Measurements from ENCODE around the gene CCDC134.

CCDC134 gene

GRCh38 chr22:41800348-41801146 lies at the start of gene CCDC134:
CCDC134 (plus strand) TSS chr22:41800679; CDS start chr22:41808891, 8,212 bp downstream.
- peak within 1 kb of the TSS; percentile 96 for H3K4me3 ChIP-seq (ENCODE audit: low read depth, low read length)
- no peak for TF ChIP-seq CTCF (IDR thresholded peaks at IDR 0.05; ENCODE audit: low read depth, low read length)

GRCh38 chr22:41752011-41752970 lies 48.2 kb upstream of the CCDC134 start:
- no peak for TF ChIP-seq CTCF (IDR thresholded peaks at IDR 0.05; ENCODE audit: low read depth, low read length)
- no peak overlapping the region for H3K4me3 ChIP-seq (ENCODE audit: low read depth, low read length)

GRCh38 chr22:41753984-41754383 lies 46.5 kb upstream of the CCDC134 start:
- H3K4me3 ChIP-seq (ENCODE audit: low read depth, low read length): no peak overlapping the region
- TF ChIP-seq CTCF (IDR thresholded peaks at IDR 0.05; ENCODE audit: low read depth, low read length): no peak

GRCh38 chr22:41757502-41757901 lies 43.0 kb upstream of the CCDC134 start:
- no peak for TF ChIP-seq CTCF (IDR thresholded peaks at IDR 0.05; ENCODE audit: low read depth, low read length)
- no peak overlapping the region for H3K4me3 ChIP-seq (ENCODE audit: low read depth, low read length)

GRCh38 chr22:41758231-41758630 lies 42.2 kb upstream of the CCDC134 start:
- no peak for TF ChIP-seq CTCF (IDR thresholded peaks at IDR 0.05; ENCODE audit: low read depth, low read length)
- H3K4me3 ChIP-seq (ENCODE audit: low read depth, low read length): no peak overlapping the region

- peak; percentile 48 for TF ChIP-seq CTCF (IDR thresholded peaks at IDR 0.05; ENCODE audit: low read depth, low read length)
- no peak overlapping the region for H3K4me3 ChIP-seq (ENCODE audit: low read depth, low read length)
These were observed 37.3 kb upstream of the CCDC134 start for GRCh38 chr22:41762980-41763779.
